ENCODE data around the gene RNU1-4.
A peak's percentile ranks its signal among the peaks of the same experiment; 100 is the strongest.
"Not testable (repeated sequence)": the region's sequence is repeated elsewhere in the genome, so short reads cannot be mapped to it uniquely, and the experiment has no call there.

Gene RNU1-4

DNA sequence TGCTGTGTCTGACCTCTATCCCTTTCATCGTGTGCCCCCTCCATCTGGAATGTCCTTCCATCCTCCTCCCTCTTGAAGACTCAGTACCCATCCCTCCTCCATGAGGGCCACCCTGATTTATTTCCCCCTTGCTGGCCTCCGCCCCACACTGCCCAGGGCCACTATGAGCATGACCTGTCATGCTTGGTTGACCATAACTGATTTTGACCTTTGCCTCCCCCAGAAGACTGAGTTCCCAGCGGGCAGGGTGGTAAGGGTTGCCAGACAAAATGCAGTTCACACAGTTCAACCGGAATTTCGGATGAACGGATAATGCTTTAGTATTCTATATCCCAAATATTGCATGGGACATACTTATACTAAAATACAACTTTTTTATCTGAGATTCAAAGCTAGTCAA is 31.6 kb upstream of the RNU1-4 start:
- DNase-seq (ENCODE audit: low read depth), result not testable (repeated sequence)

DNA sequence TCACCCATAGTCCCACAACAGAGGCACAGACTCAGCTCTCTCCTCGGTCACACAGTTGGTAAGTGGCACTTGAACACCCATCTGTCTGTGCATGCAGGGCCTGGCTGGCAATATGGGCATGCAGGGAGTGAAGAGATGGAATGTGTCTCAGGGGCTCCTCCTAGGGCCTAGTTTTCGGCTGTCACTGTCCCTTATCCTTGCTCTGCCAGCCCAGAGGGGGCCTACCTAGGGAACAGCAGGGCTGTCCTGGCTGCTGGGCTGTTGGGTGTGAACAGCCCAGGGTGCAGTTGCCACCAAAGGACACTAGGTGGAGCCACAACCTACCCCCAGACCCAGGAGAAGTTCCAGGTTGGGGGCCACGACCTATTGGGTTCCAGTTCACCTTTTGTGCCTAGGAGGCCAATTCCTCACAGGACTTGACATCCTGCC is 30.6 kb upstream of the RNU1-4 start:
- peak; percentile 21 for DNase-seq (ENCODE audit: low read depth)

DNA sequence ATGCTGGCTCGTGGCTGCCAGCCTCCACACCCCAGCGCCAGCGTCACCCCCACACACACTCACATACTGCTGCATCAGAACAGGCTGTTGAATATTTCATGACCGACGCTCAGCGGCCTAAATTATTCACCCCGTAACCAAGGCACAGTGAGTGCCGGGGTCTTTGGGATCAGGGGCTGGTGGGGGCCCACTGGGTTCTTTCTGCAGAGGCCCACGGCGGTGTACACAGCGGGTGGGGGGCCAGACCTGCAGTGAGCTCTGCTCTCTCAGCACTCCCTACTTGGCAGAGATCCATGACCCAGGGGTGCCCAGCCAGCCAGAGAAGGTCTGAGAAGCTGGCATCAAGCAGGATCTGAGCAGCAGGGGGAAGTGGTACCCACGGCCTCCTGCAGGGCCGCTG is 29.7 kb upstream of the RNU1-4 start:
- DNase-seq (ENCODE audit: low read depth), result not testable (repeated sequence)

DNA sequence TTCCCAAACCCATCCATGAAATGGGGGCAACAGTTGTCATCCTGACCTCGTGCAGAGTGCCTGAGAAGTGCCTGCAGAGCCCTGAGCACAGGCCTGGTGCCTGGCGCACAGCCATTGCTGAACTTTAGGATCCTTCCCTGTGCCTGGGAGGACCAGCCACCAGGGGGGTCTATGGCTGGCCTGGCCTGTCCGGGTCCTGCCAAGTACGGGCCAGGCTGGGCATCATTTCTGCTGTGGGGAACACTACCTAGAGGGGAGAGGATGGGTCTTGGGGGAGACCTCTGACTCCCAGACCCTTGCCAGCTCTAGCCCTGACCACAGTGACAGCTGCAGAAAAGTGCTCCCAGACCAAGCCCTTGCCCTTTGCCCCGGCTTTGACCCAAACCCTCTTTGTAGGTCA is 28.2 kb upstream of the RNU1-4 start:
- not testable (repeated sequence) for DNase-seq (ENCODE audit: low read depth)

DNA sequence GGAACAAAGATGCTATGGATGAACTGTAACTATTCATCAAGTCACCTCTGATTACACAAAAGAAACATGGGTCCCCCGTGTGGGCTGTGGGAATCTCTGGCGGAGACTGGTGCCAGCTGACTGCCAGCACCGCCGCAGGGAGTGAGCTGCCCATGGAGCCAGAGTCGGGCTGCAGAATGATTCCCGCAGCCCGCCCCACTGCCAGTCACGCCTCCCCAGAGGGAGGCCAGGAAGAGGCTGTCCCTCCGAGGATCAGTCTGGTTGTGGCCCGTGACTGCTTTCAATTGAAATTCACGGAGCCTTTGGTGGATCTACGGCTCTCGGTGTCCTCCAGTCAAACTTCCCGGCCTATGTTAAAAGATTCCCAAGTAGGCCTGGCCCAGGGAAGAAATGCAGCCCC is 27.7 kb upstream of the RNU1-4 start:
- DNase-seq (ENCODE audit: low read depth), result not testable (repeated sequence)

GRCh38 chr1:16712984-16713383 is 27.3 kb upstream of the RNU1-4 start:
- not testable (repeated sequence) for DNase-seq (ENCODE audit: low read depth)

GRCh38 chr1:16713480-16713879 is 26.8 kb upstream of the RNU1-4 start:
- not testable (repeated sequence) for DNase-seq (ENCODE audit: low read depth)

DNA sequence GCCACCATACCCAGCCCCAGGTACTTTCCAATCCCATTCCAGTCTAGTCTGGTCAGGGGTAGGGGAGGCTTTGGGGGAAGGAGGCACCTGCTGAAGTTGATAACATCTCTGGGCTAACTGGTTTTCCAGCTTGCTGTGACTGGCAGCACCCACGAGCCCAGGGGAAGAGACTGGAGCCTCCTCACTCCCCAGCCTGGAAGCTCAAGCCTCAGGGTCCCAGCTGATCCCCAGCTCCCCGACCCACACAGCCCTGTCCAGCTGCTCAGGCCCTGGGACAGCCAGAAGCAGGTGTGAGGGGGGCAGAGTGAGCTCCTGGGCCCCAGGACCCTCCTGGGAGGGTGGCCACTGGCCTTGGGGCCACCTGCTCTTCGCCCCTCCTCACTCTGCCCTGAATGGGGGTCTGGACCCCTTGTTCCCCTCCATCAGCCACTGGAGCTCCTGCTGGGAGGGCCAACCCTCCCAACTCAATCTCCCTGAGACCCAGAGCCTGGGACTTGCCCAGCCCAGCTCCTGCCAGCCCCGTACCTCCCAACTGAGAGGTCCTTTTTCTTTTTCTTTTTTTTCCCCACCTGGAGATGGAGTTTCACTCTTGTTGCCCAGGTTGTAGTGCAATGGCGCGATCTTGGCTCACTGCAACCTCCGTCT is 23.5 kb upstream of the RNU1-4 start:
- DNase-seq (ENCODE audit: low read depth), result no peak

- DNase-seq (ENCODE audit: low read depth), result no peak
These were observed 22.8 kb upstream of the RNU1-4 start for GRCh38 chr1:16717336-16718098.

DNA sequence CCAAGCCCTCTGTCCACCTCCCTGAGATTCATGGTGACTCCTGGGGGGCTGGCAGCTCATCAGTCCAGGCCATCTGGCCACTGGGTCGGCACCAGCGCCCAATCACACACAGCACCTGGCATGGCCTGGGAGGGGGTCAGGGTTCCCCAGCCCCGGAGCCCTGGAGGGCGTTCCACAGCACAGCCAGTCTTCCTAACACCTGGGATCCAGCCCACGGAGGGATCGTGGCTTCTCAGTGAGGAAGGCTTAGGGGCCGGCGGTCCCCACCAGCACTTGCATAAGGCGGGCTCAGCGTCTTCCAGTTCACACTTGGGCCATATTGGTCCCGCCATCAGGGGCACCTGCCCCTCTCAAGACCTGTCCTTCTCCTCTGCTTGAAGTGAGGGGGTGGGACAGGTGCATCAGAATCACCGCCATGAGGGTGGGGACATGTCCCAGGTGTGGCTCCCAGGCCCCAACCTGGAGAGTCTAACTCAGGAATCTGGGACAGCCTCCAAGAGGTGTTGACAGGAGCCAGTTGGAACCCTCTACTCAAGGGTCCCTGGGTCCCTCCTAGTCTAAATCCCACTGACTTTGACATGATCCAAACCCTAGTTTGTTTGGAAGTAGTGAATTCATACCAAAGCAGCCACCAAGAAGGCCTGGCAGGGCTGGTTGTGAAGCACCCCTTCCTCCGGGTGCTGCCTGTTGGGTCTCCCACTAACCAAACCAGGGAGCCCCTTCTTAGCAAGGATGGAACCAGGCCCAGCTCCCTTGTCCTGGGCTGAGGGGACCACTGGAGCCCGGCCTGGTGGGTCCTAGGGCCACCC is 22.0 kb upstream of the RNU1-4 start:
- not testable (repeated sequence) for DNase-seq (ENCODE audit: low read depth)

GRCh38 chr1:16718908-16719533 is 21.3 kb upstream of the RNU1-4 start:
- no peak for DNase-seq (ENCODE audit: low read depth)

GRCh38 chr1:16719571-16720350 is 20.6 kb upstream of the RNU1-4 start:
- no peak for DNase-seq (ENCODE audit: low read depth)

GRCh38 chr1:16720351-16721223 is 19.7 kb upstream of the RNU1-4 start:
- no peak for DNase-seq (ENCODE audit: low read depth)

- no peak for DNase-seq (ENCODE audit: low read depth)
These were observed 18.3 kb upstream of the RNU1-4 start for GRCh38 chr1:16721871-16722641.

DNA sequence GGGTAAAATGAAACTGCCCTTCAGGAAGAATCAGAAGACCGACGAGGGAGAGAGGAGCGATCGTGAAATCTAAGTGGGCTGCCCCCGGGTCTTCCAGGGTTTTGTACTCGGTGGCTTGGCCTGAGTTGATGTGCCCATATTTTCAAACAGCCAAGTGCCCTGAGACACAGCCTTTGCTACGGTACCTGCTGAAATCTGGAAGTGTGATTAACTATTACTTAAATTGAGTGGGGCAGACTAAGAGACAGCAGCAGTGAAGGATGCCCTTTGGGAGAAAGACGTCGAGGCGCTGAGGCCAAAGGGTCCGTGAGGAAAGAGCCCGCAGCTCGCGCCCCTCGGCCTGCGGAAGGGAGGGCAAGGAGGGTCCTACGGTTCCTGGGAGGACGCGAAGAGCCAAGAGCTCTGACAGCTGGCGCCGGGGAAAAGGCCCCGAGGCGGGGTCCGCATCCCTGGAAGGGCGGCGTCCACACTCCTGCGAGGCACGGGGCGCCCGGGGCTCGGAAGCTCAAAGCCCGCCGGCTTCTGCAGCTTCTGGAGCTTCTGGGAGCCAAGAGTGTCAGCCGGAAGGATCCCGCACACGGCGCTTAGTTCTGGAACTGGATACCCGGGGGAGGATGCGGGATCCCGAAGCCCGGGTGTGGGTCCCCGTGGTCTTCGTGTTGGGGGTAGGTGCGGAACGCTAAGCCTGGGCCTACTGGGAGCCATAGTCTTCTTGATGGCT is 15.4 kb upstream of the RNU1-4 start:
- DNase-seq (ENCODE audit: low read depth), result no peak

- not testable (repeated sequence) for DNase-seq (ENCODE audit: low read depth)
These were observed 14.7 kb upstream of the RNU1-4 start for GRCh38 chr1:16725439-16726245.

DNA sequence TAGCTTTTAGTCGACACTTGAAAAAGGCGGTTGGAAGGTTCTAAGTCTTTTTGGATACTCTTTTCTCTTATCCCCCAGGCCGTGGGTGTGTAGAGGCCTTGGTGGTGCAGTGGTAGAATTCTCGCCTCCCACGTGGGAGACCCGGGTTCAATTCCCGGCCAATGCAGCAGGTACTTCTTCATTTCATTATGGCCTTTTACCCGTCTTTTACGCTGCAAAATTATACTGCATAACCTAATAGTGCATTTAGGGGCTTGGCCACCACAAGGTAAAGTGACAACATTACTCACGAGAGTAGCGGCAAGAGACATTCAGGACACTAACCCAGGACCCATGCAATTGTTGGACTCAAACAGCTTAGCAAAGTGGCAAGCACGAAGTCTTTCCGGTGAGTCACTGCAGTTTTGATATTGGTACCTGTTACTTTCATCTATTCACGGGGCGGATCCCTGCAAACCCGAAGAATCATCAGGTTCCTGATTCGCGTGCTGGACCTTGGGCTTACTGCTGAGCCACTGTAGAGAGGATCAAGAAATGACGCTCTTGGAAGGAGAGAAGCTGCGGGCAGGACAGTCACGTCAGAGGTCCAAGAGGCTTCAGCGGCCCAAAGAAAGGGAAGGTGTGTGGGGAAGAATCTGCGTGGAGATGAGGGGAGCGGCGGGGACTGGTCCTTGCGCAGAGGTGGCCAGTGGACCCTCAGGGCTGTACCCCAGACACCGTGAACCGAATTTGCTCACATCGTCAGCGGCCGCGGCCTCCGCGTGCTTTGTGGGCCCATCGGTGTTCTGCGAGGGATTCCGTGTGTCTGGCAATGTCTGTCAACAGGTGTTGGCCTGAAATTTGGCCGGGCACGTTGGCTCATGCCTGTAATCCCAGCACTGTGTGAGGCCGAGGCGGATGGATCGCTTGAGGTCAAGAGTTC is 12.9 kb upstream of the RNU1-4 start:
- DNase-seq (ENCODE audit: low read depth), result peak; percentile 39
